Tibial nerve (tissue), 3 donors: ENCODE measurements around the gene DUS2.

Source experiments
- POLR2A ChIP-seq, 2 donors: fragments of 450-650 bp; IDR thresholded peaks; one replicate each; pipeline ENCODE4 v1.6.1; 2017; ENCODE audit warnings: antibody characterized with exemption in 2 of 2, mild to moderate bottlenecking in 2 of 2, moderate library complexity in 2 of 2
- TF ChIP-seq, protein P1 (sequence below), 5 experiments: fragments of 200-600 bp in 3 of 5; fragments of 450-650 bp in 2 of 5; sonication (generic) in 3 of 5; IDR thresholded peaks; one replicate each; pipeline ENCODE4 v1.5.1; 2016 to 2019; ENCODE audit warnings: antibody characterized with exemption in 5 of 5, mild to moderate bottlenecking in 3 of 5, moderate library complexity in 2 of 5

GRCh38 chr16:68019167-68019680 lies 3.9 kb upstream of the DUS2 start:
- no peak for TF ChIP-seq POLR2A (IDR thresholded peaks at IDR 0.05)
- TF ChIP-seq, protein P1, sequence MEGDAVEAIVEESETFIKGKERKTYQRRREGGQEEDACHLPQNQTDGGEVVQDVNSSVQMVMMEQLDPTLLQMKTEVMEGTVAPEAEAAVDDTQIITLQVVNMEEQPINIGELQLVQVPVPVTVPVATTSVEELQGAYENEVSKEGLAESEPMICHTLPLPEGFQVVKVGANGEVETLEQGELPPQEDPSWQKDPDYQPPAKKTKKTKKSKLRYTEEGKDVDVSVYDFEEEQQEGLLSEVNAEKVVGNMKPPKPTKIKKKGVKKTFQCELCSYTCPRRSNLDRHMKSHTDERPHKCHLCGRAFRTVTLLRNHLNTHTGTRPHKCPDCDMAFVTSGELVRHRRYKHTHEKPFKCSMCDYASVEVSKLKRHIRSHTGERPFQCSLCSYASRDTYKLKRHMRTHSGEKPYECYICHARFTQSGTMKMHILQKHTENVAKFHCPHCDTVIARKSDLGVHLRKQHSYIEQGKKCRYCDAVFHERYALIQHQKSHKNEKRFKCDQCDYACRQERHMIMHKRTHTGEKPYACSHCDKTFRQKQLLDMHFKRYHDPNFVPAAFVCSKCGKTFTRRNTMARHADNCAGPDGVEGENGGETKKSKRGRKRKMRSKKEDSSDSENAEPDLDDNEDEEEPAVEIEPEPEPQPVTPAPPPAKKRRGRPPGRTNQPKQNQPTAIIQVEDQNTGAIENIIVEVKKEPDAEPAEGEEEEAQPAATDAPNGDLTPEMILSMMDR (IDR thresholded peaks at IDR 0.05): no peak
